Measurements from ENCODE around the gene LARP6. TPM values are rescaled to one million over a fixed set of nuclear protein-coding genes. Genes with fewer than 3 reads are reported as not detected.

LARP6 gene
- total and polyA plus RNA-seq, 2 of the 13 experiments (the other 11 are each of a cell fraction or from before 2014, with no cell fraction given) = 2.9 to 8.2 TPM

- TF ChIP-seq, protein P1, sequence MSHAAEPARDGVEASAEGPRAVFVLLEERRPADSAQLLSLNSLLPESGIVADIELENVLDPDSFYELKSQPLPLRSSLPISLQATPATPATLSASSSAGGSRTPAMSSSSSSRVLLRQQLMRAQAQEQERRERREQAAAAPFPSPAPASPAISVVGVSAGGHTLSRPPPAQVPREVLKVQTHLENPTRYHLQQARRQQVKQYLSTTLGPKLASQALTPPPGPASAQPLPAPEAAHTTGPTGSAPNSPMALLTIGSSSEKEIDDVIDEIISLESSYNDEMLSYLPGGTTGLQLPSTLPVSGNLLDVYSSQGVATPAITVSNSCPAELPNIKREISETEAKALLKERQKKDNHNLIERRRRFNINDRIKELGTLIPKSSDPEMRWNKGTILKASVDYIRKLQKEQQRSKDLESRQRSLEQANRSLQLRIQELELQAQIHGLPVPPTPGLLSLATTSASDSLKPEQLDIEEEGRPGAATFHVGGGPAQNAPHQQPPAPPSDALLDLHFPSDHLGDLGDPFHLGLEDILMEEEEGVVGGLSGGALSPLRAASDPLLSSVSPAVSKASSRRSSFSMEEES (CRISPR knock-in tag; IDR thresholded peaks at IDR 0.05) = no peak
- no peak for TF ChIP-seq HNRNPLL (IDR thresholded peaks at IDR 0.05; ENCODE audit: low read depth, low read length, poor library complexity, severe bottlenecking)
- no peak for TF ChIP-seq TBP (CRISPR knock-in tag; IDR thresholded peaks at IDR 0.05)
- TF ChIP-seq ZNF546 (CRISPR knock-in tag; conservative IDR thresholded peaks at IDR 0.05) = no peak
- TF ChIP-seq, protein P2, sequence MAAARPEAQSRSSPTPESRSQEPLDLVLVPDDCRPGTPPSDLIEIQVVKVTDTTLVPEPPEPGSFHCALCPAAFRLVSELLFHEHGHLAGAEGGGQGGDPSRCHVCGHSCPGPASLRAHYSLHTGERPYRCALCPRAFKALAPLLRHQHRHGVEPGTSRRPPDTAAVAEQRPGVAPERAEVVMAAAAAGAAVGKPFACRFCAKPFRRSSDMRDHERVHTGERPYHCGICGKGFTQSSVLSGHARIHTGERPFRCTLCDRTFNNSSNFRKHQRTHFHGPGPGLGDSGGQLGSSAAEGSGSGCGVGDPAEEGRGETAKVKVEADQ (CRISPR knock-in tag; IDR thresholded peaks at IDR 0.05; ENCODE audit: borderline replicate concordance) = no peak
- TF ChIP-seq ZFP36L2 (CRISPR knock-in tag; IDR thresholded peaks at IDR 0.05) = no peak
- TF ChIP-seq E2F2 (CRISPR knock-in tag; IDR thresholded peaks at IDR 0.05; ENCODE audit: borderline replicate concordance) = no peak
- TF ChIP-seq FOXA3 (CRISPR knock-in tag; IDR thresholded peaks at IDR 0.05) = peak; percentile 82
- TF ChIP-seq ZNF607 (CRISPR knock-in tag; IDR thresholded peaks at IDR 0.05; ENCODE audit: borderline replicate concordance) = no peak
- TF ChIP-seq NFE2L2 (IDR thresholded peaks at IDR 0.05; ENCODE audit: low read length) = no peak
- no peak for TF ChIP-seq KMT2A (CRISPR knock-in tag; IDR thresholded peaks at IDR 0.05)
- peak; percentile 66; the same call in 1 of the 2 replicates for TF ChIP-seq ZBTB20 (CRISPR knock-in tag; IDR thresholded peaks at IDR 0.05; ENCODE audit: borderline replicate concordance, low read depth)
- TF ChIP-seq ZNF3 (CRISPR knock-in tag; IDR thresholded peaks at IDR 0.05) = no peak
- TF ChIP-seq ZNF766 (CRISPR knock-in tag; IDR thresholded peaks at IDR 0.05; ENCODE audit: borderline replicate concordance) = no peak
- TF ChIP-seq ZFP41 (CRISPR knock-in tag; IDR thresholded peaks at IDR 0.05; ENCODE audit: borderline replicate concordance) = no peak
- 0 out of 2 replicates have a peak, but pooled peaks have one; percentile 50 for TF ChIP-seq MIER3 (CRISPR knock-in tag; IDR thresholded peaks at IDR 0.05; ENCODE audit: borderline replicate concordance)
- TF ChIP-seq ZNF574 (CRISPR knock-in tag; IDR thresholded peaks at IDR 0.05) = no peak
- TF ChIP-seq GATA4 (IDR thresholded peaks at IDR 0.05; ENCODE audit: borderline replicate concordance, low read depth) = no peak; the same call in 1 of the 2 replicates
- TF ChIP-seq ATM (IDR thresholded peaks at IDR 0.05; ENCODE audit: borderline replicate concordance) = no peak
- no peak for TF ChIP-seq DNMT3B (CRISPR knock-in tag; conservative IDR thresholded peaks at IDR 0.05)
- TF ChIP-seq MATR3 (CRISPR knock-in tag; IDR thresholded peaks at IDR 0.05) = no peak
- TF ChIP-seq ZMYM3 (CRISPR knock-in tag; IDR thresholded peaks at IDR 0.05) = no peak
Measured at GRCh38 chr15:70788114-70789049, 65.6 kb downstream of the LARP6 start (continued).
